NCI-H345 treated with DMSO at 0.1 percent for 48 hours (cell line): ENCODE results near the gene EPB41L3.
A peak's percentile ranks its signal among the peaks of the same experiment; 100 is the strongest.
"Not testable (repeated sequence)": the region's sequence is repeated elsewhere in the genome, so short reads cannot be mapped to it uniquely, and the experiment has no call there.

ENCODE experiments used
- DNase-seq: peaks from one replicate; lab custom pipeline; 2025; ENCODE audit not compliant: unreplicated experiment; lab: John Stamatoyannopoulos, UW

EPB41L3 gene

GRCh38 chr18:5543773-5544389, at the start of gene EPB41L3:
Gene EPB41L3, minus strand, starts transcription at chr18:5543997. Its CDS starts 54,814 bp downstream, at chr18:5489183.
- peak; percentile 31 for DNase-seq

GRCh38 chr18:5588529-5588928, 44.7 kb upstream of the EPB41L3 start:
- no peak for DNase-seq

- DNase-seq, result no peak
These were observed 41.9 kb upstream of the EPB41L3 start for GRCh38 chr18:5585653-5586052.

- DNase-seq, result no peak
These were observed 41.1 kb upstream of the EPB41L3 start for GRCh38 chr18:5584746-5585417.

- no peak for DNase-seq
These were observed 39.3 kb upstream of the EPB41L3 start for GRCh38 chr18:5582849-5583681.

GRCh38 chr18:5582076-5582475, 38.3 kb upstream of the EPB41L3 start:
- no peak for DNase-seq

GRCh38 chr18:5574843-5575242, 31.0 kb upstream of the EPB41L3 start:
- no peak for DNase-seq

GRCh38 chr18:5571666-5572065, 27.9 kb upstream of the EPB41L3 start:
- DNase-seq, result no peak

GRCh38 chr18:5570613-5571012, 26.8 kb upstream of the EPB41L3 start:
- not testable (repeated sequence) for DNase-seq

GRCh38 chr18:5568416-5568815, 24.6 kb upstream of the EPB41L3 start:
- no peak for DNase-seq

GRCh38 chr18:5558851-5559250, 15.1 kb upstream of the EPB41L3 start:
- DNase-seq, result no peak

GRCh38 chr18:5556310-5556974, 12.6 kb upstream of the EPB41L3 start:
- DNase-seq, result no peak

- no peak for DNase-seq
These were observed 10.8 kb upstream of the EPB41L3 start for GRCh38 chr18:5554629-5555028.

- DNase-seq, result peak; percentile 11
These were observed 2.9 kb upstream of the EPB41L3 start for GRCh38 chr18:5546660-5547059.

- peak; percentile 21 for DNase-seq
These were observed 639 bp downstream of the EPB41L3 start for GRCh38 chr18:5543036-5543680.

- DNase-seq, result peak; percentile 21
These were observed 1.2 kb downstream of the EPB41L3 start for GRCh38 chr18:5542515-5543035.

- no peak for DNase-seq
These were observed 2.2 kb downstream of the EPB41L3 start for GRCh38 chr18:5541644-5542043.

GRCh38 chr18:5539391-5539790, 4.4 kb downstream of the EPB41L3 start:
- no peak for DNase-seq

- no peak for DNase-seq
These were observed 5.3 kb downstream of the EPB41L3 start for GRCh38 chr18:5538544-5538943.

GRCh38 chr18:5537860-5538259, 5.9 kb downstream of the EPB41L3 start:
- no peak for DNase-seq

- DNase-seq, result no peak
These were observed 9.0 kb downstream of the EPB41L3 start for GRCh38 chr18:5534845-5535244.
